HG02623 (cell line): ENCODE measurements around the gene GADL1.

ENCODE experiments used
- ATAC-seq: cut with Tn5 transposase; IDR thresholded peaks from one replicate; pipeline ENCODE4 v1.9.1; 2021; ENCODE audit warnings: moderate library complexity; ENCODE audit not compliant: unreplicated experiment

Gene GADL1

DNA sequence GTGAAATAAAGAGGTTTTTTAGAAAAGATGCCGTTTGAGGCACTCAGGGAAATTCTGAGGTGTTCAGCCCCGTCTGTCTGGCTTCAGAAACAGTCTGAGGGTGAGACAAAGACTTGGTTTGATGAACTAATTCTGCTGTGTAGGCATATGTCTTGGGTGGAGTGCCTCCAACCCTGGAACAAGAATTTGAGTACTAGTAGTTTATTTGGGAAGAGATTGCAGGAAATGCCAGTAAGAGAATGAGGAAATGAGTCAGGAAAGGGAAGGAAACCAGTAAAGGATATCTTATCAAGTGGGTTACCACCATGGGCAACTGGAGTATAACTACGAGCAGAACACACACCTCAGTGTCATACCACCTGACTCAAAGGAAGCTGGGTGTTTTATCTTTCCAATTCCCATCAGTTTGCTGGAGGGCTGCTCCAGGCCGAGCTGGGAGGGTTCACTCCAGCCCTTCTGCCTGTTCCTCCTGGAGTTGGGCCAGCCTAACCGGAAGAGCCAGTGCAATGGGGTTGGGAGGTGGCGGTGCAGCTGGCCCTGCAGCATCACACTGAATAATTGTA, 212.7 kb downstream of the GADL1 start:
- ATAC-seq, result no peak

DNA sequence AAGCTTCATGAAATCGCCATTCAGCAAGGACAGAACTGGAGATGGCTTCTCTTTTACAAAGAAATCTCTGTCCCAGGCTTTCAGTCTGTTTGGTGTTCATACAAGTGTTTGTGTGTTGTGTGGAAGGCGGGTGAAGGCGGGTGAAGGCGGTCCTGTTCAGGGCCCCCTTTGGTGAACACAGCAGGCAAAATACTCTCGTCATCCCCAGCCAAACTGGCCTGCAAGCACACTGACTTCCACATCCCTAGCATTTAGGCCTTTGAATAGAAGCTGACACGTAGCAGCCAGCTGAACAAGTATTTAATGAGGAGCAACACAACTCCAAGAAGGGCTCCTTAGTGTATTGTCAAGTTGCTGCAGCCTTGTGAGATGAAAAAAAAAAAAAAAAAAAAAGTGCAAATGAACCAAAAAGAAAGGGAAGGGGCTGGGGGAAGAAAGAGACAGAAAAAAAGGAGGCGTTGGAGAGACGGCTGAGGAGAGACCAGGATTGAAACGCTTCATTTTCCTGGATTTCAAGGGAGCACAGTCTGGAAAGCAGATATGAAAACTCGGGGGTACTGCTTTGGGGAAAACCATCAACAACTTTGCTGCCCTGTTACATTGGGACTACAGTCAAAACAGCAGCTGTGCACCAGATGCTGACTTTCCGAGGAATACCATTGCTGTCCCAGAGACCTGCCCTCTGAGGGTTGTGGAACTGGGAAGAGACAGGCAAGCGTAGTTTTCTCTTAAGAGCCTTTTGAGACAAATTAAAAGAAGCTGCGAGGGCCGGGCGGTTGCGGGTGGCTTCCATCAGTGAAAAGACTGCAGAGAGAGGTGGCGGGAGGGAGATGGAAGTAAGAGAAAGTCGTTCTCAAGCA, 213.4 kb downstream of the GADL1 start:
- no peak for ATAC-seq

DNA sequence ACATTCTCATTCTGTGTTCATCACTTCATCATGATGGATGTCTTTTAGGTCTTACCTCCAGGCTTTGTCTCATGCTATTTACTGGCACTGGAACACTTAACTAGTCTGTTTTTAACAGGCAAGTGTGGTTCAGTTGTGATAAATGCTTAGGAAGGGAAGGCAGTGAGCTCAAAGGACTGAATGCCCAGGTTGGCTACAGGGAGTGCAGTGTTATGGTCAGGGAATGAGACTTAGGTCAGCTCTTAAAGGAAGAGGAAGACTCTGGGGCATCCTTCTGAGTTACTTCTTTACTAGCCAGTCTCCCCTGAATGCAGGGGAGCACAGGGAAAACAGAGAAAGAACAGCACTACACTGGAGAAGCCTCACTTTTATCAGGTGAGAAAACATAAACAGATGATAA, 215.4 kb downstream of the GADL1 start:
- ATAC-seq, result no peak

DNA sequence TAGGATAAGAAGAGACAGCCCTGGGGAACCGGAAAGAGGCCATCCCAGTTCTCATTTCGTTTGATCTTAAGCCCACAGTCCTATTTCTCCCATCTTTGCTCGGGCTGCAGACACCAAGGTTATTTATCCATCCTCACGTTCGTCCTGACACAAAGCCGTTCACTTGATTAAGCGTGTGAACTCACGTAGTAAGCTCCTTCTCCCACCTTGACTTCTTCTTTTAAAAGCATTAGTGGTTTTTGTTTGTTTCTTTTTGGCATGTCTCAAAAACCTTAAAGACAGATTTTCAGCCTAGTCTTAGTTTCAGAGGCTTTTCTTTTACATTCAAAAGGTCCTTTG, 217.1 kb downstream of the GADL1 start:
- no peak for ATAC-seq

- ATAC-seq, result no peak
Observed at GRCh38 chr3:30676424-30677346, 217.8 kb downstream of the GADL1 start.
